ENCODE results near the gene NDUFS8.

- TF ChIP-seq PRDM15 (CRISPR knock-in tag; IDR thresholded peaks at IDR 0.05) (no peak), CTCF (CRISPR knock-in tag; IDR thresholded peaks at IDR 0.05) (no peak), SOX5 (CRISPR knock-in tag; IDR thresholded peaks at IDR 0.05; ENCODE audit: borderline replicate concordance) (no peak), EZH2 (conservative IDR thresholded peaks at IDR 0.05; ENCODE audit: low read depth, low read length) (no peak), HNRNPLL (IDR thresholded peaks at IDR 0.05; ENCODE audit: low read depth, low read length, poor library complexity, severe bottlenecking) (no peak), ZNF543 (CRISPR knock-in tag; IDR thresholded peaks at IDR 0.05) (no peak), POLR2A (IDR thresholded peaks at IDR 0.05; ENCODE audit: insufficient read depth in 1 of 2, low read depth in 2 of 2, low read length in 2 of 2) (no peak), CREB1 (IDR thresholded peaks at IDR 0.05) (no peak), CREB1 (CRISPR knock-in tag; IDR thresholded peaks at IDR 0.05) (no peak), ZZZ3 (CRISPR knock-in tag; IDR thresholded peaks at IDR 0.05; ENCODE audit: borderline replicate concordance) (no peak), TAF1 (CRISPR knock-in tag; IDR thresholded peaks at IDR 0.05) (no peak), REST (IDR thresholded peaks at IDR 0.05; ENCODE audit: borderline replicate concordance in 1 of 2, low read depth in 1 of 2, low read length in 2 of 2) (no peak), RFX5 (IDR thresholded peaks at IDR 0.05; ENCODE audit: low read depth, low read length) (no peak), ZBTB43 (CRISPR knock-in tag; conservative IDR thresholded peaks at IDR 0.05) (no peak), IRF1 (CRISPR knock-in tag; IDR thresholded peaks at IDR 0.05; ENCODE audit: low read depth) (no peak)
Observed at GRCh38 chr11:68036717-68037239, 6.3 kb downstream of the NDUFS8 start.
